T follicular helper cell (primary cell): ENCODE measurements around the gene SMIM13.
"Not testable (repeated sequence)": the region's sequence is repeated elsewhere in the genome, so short reads cannot be mapped to it uniquely, and the experiment has no call there.

ENCODE experiments used
- DNase-seq: peaks from one replicate; pipeline ENCODE4 v3.0.0-alpha.2; 2020; ENCODE audit warnings: low read depth

SMIM13 gene

DNA sequence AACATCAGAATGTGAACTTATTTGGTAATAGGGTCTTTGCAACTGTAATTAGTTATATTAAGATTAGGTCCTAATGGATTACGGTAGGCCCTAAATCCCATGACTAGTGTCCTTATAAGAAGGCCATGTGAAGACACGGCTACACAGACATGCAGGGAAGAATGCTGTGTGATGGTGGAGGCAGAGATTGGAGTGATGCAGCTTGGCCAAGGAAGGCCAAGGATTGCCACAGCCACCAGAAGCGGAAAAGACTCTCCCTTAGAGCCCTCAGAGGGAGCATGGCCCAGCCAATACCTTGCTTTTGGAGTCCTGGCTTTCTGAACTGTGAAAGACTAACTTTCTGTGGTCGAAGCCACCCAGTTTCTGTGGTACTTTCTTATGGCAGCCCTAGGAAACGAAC lies 9.7 kb upstream of the SMIM13 start:
- DNase-seq = no peak

DNA sequence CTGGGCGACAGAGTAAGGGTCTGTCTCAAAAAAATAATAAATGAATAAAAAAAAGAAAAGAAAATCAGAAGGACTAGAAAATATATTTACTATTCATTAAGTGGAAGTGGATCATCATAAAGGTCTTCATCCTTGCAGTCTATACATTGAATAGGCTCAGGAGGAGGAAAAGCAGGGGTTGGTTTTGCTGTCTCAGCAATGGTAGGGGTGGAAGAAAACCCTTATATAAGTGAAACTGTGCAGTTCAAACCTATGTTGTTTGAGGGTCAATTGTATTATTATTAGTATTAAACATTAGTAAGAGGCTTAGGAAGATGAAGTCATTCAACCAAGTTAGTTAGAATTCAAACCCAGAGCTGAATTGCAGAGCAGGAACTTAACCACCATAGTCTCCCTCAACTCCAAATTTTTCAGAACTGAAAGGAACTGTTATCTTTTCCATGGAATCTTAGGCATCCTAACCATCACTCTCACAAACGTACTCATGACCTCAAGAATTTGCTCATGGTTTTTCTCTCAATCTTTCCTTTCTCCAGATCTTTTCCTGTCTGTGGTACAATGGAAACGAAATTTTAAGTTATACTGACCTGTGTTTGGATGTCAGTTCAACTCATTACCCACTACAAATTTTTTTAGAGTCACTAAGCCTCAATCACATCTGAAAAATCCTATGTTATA lies 7.7 kb upstream of the SMIM13 start:
- no peak for DNase-seq

DNA sequence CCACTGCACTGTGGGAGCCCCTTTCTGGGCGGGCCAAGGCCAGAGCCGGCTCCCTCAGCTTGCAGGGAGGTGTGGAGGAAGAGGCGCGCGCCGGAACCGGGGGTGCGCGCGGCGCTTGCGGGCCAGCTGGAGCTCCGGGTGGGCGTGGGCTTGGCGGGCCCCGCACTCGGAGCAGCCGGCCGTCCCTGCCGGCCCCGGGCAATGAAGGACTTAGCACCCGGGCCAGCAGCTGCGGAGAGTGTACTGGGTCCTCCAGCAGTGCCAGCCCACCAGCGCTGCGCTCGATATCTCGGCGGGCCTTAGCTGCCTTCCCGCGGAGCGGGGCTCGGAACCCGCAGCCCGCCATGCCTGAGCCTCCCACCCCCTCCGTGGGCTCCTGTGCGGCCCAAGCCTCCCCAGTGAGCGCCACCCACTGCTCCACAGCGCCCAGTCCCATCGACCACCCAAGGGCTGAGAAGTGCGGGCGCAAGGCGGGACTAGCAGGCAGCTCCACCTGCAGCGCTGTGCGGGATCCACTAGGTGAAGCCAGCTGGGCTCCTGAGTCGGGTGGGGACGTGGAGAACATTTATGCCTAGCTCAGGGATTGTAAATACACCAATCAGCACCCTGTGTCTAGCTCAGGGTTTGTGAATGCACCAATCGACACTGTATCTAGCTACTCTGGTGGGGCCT lies 6.4 kb upstream of the SMIM13 start:
- not testable (repeated sequence) for DNase-seq

DNA sequence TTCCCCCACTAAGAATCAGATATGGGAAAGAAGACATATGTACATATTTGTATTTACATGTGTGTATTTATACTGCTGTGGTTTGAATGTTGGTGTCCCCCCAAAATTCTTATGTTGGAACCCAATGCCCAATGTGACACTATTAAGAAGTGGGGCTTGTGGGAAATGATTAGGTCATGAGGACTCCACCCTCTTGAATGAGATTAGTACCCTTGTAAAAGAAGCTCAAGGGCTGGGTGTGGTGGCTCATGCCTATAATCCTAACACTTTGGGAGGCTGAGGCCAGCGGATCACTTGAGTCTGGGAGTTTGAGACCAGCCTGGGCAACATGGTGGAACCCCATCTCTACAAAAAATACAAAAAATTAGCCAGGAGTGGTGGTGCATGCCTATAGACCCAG lies 3.9 kb upstream of the SMIM13 start:
- no peak for DNase-seq

DNA sequence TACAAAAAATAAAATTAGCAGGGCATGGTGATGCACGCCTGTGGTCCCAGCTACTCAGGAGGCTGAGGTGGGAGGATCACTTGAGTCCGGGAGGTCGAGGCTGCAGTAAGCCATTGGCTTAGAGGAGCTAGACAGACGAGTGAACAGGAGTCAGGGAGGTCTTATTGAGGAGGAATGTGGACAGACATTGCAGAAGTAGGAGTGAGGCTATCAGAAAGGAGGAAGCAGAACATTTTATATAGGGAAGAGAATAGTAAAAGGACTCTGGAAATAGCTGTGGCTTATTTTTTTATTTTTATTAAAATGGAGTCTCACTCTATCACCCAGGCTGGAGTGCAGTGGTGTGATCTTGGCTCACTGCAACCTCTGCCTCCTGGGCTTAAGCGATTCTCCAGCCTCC lies 2.5 kb upstream of the SMIM13 start:
- DNase-seq = not testable (repeated sequence)

DNA sequence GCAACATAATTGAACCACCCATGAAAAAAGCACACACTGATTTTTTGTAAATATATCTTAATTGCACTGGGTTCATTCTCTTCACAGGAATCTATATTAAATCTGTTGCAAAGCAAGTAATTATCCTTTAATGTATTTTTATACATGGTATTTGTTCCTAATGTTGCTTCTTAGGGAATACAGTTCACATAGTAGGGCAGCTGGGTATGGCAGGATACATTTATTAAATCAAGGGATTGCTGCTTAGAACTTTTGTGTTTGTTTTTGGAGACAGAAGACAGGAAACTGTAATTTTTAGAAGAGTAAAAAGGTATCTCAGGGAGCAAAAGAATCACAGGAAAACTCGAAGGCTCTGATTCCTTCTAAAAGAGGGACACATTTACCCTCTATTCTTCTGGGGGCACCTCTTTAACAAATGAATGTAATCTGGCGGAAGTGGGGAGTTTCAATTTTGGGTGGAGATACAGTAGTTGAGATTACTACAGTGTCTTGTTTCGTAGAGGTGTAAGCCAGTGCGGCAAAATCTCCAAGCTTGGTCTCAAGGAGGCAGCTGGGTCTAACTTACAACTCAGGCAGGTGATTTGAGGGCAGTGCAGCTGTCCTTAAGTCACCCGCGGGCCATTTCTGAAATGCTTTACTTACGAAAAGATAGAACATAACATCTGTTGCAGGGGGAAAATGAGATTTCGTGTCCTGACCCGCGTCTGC lies 812 bp upstream of the SMIM13 start:
- no peak for DNase-seq

DNA sequence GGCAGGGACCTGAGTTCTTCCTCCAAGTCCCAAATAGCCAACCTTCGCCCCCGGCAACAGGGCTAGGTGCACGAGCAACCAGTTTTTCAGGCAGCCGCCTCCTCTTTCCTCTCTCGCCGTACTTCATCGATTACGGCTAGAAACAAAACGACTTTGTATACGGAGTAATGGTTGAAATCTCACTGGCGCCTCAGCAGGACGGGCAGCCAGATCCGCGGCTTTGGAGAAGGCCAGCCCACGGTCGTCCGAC lies 333 bp upstream of the SMIM13 start:
- DNase-seq = no peak

DNA sequence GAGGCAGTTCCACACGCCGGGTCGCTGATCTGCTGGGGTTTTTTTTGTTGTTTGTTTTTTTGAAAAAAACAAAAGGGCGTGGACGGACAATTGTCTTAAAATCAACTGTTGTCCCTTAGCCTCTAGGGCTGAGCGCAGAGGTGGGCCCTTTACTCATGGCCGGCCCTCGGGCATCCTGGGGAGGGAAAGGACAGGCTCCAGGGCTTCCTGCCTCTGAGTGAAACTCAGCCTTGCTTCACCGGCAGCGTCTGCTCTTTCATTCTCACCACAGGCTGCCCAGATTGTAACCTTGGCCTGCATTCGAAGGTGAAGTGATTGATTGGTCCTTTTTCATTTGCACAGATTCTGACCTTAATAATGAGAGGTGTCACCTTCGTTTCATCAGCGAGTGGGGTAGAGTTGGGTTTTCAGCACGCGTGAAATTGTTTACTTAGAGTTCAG lies 797 bp downstream of the SMIM13 start:
- peak; percentile 9 for DNase-seq

DNA sequence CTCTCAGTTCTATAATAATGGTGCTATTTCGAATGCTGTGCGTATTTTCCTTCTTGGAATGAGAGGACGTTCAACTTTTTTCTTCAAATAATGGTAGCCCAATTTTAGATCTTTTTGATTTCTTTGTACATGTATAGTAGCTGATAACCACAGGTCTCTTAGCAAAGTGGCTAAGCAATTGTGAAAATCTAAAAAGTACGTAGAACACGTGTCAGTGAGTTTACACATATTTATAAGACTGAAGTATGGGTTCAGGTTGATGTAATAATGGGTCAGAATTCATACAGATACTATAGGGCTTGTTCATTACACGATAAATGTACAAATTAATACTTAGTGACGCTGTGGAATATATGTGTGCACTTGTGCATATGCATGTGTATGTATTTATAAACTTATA lies 1.3 kb downstream of the SMIM13 start:
- DNase-seq = no peak

DNA sequence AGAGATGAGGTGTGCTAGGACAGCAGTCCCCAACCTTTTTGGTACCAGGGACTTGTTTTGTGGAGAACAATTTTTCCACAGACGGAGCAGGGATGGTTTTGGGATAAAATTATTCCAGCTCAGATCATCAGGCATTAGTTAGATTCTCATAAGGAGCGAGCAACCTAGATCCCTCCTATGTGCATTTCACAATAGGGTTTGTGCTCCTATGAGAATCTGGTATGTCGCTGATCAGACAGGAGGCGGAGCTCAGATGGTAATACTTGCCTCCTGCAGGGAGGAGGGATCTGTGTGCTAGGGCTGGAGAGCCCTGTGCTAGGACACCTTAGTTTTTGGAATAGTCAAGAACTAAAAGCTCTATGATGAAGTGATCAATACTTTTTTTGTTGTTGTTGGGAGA lies 2.5 kb downstream of the SMIM13 start:
- DNase-seq = no peak

DNA sequence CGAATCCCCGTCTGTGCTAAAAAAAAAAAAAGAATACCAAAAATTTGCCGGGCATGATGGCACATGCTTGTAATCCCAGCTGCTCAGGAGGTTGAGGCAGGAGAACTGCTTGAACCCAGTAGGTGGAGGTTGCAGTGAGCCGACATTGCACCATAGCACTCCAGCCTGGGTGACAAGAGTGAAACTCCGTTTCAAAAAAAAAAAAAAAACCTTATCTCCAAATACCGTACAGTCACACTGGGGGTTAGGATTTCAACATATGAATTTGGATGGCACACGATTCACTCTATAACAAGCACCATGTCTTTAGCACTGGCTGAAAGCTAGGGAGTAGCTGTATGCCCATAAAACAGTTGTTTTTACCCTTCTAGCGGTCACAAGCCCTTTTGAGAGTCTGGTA lies 3.8 kb downstream of the SMIM13 start:
- DNase-seq = no peak

DNA sequence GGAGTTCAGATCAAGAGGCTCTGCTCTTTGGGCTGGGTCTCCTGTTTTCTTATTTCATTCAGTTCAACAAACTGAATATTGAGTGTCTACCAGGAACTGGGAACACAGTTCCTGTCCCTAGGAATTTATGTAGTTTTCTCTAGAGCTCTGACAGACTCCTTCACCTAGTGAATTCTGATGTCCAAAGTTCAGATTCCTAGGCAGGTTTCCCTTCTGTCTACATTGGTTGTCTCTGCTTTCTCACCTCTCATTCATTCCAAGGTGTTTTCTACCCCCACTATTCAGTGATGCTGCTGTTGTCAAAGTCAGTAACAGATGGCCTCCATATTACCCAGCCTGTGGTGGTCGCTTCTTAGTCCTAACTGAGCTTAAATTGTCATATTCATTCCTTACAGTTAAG lies 4.4 kb downstream of the SMIM13 start:
- DNase-seq = no peak

DNA sequence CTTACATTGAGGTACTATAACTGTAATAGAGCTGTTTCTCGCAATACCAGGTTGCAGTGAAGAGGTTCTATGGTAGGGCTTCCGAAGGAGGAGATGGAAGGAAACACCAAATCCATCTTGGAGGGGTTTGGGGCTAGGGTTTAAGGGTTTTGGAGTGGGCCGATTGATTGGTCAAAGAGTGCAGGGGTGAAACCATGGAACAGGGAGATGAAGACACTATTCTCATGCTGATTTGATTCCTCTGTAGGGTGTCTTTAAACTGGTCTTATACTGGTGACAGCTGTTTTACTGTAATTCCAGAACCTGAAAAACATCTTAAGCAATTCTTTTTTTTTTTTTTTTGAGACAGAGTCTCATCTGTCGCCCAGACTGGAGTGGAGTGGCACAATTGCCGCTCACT lies 7.8 kb downstream of the SMIM13 start:
- DNase-seq = no peak

DNA sequence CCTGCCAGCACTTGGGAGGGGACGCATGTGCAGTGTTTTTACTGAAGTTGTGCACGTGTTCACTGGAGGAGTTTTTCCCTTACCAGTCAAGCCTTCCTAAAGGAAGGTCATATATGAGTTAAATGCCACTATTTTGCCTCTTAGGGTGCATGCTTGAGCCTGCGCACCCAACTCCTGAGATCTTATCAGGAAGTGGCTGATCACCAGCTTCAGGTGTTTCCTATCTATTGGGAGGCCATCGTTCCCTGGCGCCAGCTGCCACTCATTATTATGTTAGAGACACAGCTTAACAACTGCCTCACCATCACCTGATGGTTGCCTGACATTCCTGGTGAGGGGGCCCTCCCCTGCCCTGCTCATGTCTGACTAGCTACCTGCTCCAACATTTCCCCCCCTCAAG lies 9.4 kb downstream of the SMIM13 start:
- no peak for DNase-seq

DNA sequence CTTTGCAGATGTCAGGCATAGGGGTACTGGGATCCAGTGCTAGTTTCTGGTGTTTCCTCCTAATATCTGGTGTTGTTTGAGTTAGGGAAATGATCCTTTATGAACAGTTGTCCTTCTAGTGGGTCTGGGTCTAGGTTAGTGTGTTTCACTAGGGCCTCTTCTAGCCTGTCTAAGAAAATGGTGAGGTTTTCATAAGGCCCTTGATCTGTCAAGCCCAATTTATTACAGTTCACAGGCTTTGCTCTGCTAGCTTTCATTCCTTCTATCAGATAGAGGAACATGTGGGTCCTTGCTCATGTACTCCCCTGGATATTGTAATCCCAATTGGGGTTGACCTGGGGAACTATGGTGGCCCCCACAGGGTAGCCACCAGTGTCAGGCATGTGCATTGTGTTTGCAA lies 15.1 kb downstream of the SMIM13 start:
- DNase-seq = no peak

DNA sequence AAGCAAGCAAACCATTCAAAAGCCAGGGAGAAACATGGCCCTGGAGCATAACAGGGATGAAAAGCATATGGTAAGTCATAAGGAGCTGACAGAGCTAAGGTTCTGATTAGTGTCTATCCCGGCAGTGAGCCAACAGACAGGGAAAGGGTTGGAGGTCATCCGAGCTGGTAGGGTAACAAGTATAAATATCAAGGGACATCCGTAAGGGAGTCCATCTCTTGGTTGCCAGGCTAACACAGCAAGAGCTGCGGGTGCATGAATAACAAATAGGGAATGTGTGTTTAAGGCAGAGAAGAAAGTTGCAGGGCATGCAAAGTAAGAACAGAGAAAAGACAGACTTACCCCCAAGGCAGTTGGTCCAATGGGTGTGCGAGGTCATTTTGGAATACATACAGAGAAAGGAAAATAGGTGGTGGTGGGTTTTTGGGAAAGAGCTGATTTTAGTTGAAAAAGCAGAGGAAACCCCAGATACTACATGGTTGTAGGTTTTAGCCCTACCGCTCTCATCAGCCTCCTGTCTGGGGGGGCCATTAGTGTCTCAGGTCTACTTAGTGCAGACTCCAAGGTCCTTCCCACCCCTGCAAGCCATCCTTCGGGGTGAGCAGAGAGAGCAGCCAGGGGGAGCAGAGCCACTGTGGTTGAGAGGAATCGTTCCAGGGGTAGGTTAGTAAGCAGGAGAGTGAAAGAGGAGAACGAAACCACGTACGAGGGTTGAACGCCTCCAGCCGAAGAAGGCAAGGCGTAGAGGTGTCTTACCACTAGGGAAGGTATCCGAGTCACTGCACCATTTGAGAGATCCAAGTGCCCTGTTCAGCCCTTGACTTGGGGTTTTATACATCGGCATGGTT lies 17.5 kb downstream of the SMIM13 start, which contains the start of gene ERVFRD-1:
Gene ERVFRD-1, minus strand, starts transcription at position 805 of the 848 bp plus-strand sequence. CDS start 6,415 bp downstream, outside the sequence.
- DNase-seq = no peak

DNA sequence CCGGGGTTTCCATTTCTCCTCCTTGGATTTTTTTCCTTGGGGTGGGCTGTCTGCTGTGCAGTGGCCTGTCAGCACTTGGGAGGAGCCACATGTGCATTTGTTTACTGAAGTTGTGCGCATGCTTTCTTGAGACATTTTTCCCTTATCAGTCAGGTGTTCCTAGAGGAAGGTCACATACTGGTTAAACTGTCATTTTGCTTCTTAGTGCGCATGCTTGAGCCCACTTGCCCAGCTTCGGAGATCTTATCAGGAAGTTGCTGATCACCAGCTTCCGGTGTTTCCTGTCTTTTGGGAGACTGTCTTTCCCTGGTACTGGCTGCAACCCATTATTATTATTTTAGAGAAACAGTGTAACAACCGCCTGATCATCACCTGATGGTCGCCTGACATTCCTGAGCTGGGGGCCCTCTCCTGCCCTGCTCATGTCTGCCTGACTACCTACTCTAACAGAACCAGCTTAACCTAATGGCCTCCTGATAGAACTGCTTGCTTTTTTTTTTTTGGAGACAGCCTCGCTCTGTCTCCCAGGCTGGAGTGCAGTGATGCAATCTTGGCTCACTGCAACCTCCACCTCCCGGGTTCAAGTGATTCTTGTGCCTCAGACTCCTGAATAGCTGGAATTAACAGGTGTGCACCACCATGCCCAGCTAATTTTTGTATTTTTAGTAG lies 18.3 kb downstream of the SMIM13 start:
- DNase-seq = no peak

DNA sequence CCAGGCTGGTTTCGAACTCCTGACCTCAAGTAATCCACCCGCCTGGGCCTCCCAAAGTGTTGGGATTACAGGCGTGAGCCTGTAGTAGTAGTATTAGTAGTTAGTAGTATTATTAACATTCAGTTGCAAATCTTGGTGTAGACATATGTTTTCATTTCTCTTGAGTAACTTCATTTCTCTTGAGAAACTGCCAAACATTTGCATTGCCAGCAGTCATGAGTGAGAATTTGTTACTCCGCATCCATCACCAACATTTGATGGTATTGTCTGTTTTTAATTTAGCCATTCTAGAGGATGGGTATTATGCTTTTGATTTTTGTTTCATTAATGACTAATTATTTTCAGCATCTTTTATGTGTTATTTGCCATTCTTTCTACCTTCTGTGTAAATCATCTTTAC lies 19.4 kb downstream of the SMIM13 start:
- no peak for DNase-seq

DNA sequence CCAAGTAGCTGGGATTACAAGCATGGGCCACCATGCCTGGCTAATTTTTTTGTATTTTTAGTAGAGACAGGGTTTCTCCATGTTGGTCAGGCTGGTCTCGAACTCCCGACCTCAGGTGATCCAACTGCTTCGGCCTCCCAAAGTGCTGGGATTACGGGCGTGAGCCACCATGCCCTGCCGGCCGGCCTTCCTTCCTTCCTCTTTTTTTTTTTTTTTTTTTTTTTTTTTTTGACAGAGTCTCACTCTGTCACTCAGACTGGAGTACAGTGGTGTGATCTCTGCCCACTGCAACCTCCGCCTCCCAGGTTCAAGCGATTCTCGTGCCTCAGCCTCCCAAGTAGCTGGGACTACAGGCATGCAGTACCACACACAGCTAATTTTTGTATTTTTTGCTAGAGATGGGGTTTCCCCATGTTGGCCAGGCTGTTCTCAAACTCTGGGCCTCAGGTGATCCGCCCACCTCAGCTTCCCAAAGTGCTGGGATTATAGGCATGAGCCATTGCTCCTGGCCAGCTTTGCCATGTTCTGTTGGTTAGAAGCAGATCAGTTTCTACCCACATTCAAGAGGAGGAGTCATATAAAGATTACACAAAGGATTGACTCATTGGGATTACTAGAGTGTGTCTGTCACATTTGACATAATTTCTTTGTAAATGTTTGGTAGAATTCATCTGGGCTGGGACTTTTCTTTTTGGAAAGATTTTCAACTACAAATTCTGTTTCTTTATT lies 22.3 kb downstream of the SMIM13 start:
- not testable (repeated sequence) for DNase-seq

DNA sequence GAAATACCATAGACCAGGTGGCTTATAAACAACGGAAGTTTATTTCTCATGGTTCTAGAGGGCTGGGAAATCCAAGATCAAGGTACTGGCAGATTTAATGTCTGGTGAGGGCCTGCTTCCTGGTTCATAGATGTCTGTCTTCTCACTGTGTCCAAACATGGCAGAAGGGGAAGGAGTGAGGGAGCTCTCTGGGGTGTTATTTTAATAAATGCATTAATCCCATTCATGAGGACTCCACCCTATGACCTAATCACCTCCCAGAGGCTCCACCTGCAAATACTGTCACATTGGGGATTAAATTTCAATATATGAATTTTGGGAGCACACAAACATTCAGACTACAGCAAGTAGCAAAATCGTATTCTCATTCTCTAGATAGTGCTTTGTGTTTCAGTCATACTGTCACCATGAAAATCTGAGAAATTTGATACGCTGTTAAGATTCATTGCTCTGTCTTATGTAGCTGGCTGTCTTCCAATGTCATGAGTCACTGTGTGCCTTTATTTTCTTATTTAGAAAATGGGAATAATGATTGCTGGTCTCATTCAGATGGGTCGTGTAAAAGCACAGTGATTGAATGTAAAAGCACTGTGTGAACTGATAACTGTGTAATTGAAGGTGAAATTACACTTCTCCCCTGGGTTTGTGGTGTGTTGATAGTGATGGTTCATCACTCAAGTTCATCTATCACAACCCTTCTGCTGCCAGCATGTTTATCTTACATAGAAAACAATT lies 26.8 kb downstream of the SMIM13 start:
- no peak for DNase-seq

DNA sequence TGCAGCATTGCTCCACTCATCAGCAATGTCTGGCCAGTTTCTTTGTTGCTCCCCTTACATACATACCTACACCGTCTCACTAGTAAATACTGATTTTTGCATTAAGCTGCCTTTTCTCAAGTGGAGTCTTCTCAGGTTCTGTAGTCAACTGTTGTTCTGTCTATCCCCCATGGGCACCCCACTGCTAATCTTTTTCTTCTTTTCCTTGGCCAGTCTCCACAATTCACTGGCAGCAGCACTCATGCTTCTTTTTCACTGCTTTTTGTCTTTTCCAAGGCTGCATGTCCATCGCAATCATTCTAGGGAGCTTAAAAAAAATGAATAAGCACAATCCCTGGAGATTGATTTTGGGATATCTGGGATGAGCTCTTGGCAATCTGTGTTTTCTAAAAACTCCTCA lies 28.2 kb downstream of the SMIM13 start:
- DNase-seq = no peak
